T-helper 1 cell treated with Interleukin-12 subunit alpha and Interleukin-12 subunit beta and Interleukin-4 antibody, amounts not matched to agents 30 μg/mL and 1 μg/mL, for 36 hours (primary cell): ENCODE measurements around the gene SPATA13.
A peak's percentile ranks its signal among the peaks of the same experiment; 100 is the strongest.
"Not testable (repeated sequence)": the region's sequence is repeated elsewhere in the genome, so short reads cannot be mapped to it uniquely, and the experiment has no call there.

ENCODE experiments used
- H3K27ac Mint-ChIP-seq: one replicate; pipeline ENCODE4 v1.8.0; 2021; ENCODE audit warnings: mild to moderate bottlenecking, mixed read lengths
- H3K27me3 Mint-ChIP-seq: one replicate; pipeline ENCODE4 v1.8.0; 2021; ENCODE audit warnings: low read depth, mixed read lengths
- H3K36me3 Mint-ChIP-seq: one replicate; pipeline ENCODE4 v1.8.0; 2021; ENCODE audit warnings: low read depth, mixed read lengths
- H3K4me1 Mint-ChIP-seq: one replicate; pipeline ENCODE4 v1.8.0; 2021; ENCODE audit warnings: low read depth, mixed read lengths
- H3K4me3 Mint-ChIP-seq: one replicate; pipeline ENCODE4 v1.8.0; 2021; ENCODE audit warnings: mild to moderate bottlenecking, moderate library complexity, mixed read lengths
- H3K9me3 Mint-ChIP-seq: one replicate; pipeline ENCODE4 v1.8.0; 2021; ENCODE audit warnings: mixed read lengths

The SPATA13 gene

GRCh38 chr13:24160458-24161009 lies at the start of gene SPATA13:
TSS of gene SPATA13 (plus strand) at chr13:24160720. CDS start at chr13:24222930, 62,210 bp downstream.
- H3K9me3 Mint-ChIP-seq: no peaks in the 10 kb centered on the region
- peak within 1 kb of the TSS; percentile 52 for H3K27ac Mint-ChIP-seq
- H3K27me3 Mint-ChIP-seq: peaks cover 20% of the 10 kb centered on the region
- H3K4me1 Mint-ChIP-seq: peaks cover 20% of the 10 kb centered on the region
- peak within 1 kb of the TSS; percentile 89 for H3K4me3 Mint-ChIP-seq
- peaks cover 4% of the 10 kb centered on the region for H3K36me3 Mint-ChIP-seq

- no peak overlapping the region for H3K4me3 Mint-ChIP-seq
- peaks cover 24% of the 10 kb centered on the region for H3K27me3 Mint-ChIP-seq
- H3K4me1 Mint-ChIP-seq: peaks cover 4% of the 10 kb centered on the region
- H3K27ac Mint-ChIP-seq: no peak overlapping the region
- no peaks in the 10 kb centered on the region for H3K36me3 Mint-ChIP-seq
- no peaks in the 10 kb centered on the region for H3K9me3 Mint-ChIP-seq
Measured at GRCh38 chr13:24112791-24113190, 47.7 kb upstream of the SPATA13 start.

- H3K4me3 Mint-ChIP-seq: no peak overlapping the region
- peaks cover 17% of the 10 kb centered on the region for H3K27me3 Mint-ChIP-seq
- H3K9me3 Mint-ChIP-seq: no peaks in the 10 kb centered on the region
Measured at GRCh38 chr13:24115671-24116070, 44.8 kb upstream of the SPATA13 start.

GRCh38 chr13:24116131-24116530 lies 44.4 kb upstream of the SPATA13 start:
- Mint-ChIP-seq H3K4me3 (no peak overlapping the region), H3K27ac (no peak overlapping the region), H3K27me3 (peaks cover 17% of the 10 kb centered on the region), H3K9me3 (no peaks in the 10 kb centered on the region), H3K4me1 (peaks cover 13% of the 10 kb centered on the region), H3K36me3 (no peaks in the 10 kb centered on the region)

More at GRCh38 chr13:24115671-24116070, 44.8 kb upstream of the SPATA13 start:
- H3K27ac Mint-ChIP-seq: no peak overlapping the region
- no peaks in the 10 kb centered on the region for H3K36me3 Mint-ChIP-seq
- peaks cover 9% of the 10 kb centered on the region for H3K4me1 Mint-ChIP-seq

GRCh38 chr13:24118576-24118975 lies 41.9 kb upstream of the SPATA13 start:
- H3K27me3 Mint-ChIP-seq: peaks cover 11% of the 10 kb centered on the region
- peaks cover 30% of the 10 kb centered on the region for H3K4me1 Mint-ChIP-seq
- peaks cover 1% of the 10 kb centered on the region for H3K36me3 Mint-ChIP-seq
- H3K9me3 Mint-ChIP-seq: no peaks in the 10 kb centered on the region
- no peak overlapping the region for H3K4me3 Mint-ChIP-seq
- no peak overlapping the region for H3K27ac Mint-ChIP-seq

- Mint-ChIP-seq H3K4me1 (peaks cover 33% of the 10 kb centered on the region), H3K36me3 (peaks cover 1% of the 10 kb centered on the region), H3K27me3 (peaks cover 11% of the 10 kb centered on the region), H3K9me3 (no peaks in the 10 kb centered on the region), H3K27ac (no peak overlapping the region), H3K4me3 (no peak overlapping the region)
Measured at GRCh38 chr13:24119626-24120508, 40.7 kb upstream of the SPATA13 start.

GRCh38 chr13:24122045-24122444 lies 38.5 kb upstream of the SPATA13 start:
- not testable (repeated sequence) for H3K36me3 Mint-ChIP-seq, H3K4me3 Mint-ChIP-seq, H3K9me3 Mint-ChIP-seq, H3K27ac Mint-ChIP-seq
- peaks cover 12% of the 10 kb centered on the region for H3K27me3 Mint-ChIP-seq
- peaks cover 46% of the 10 kb centered on the region for H3K4me1 Mint-ChIP-seq

- H3K4me3 Mint-ChIP-seq: no peak overlapping the region
- H3K27ac Mint-ChIP-seq: no peak overlapping the region
- no peaks in the 10 kb centered on the region for H3K9me3 Mint-ChIP-seq
- peaks cover 12% of the 10 kb centered on the region for H3K27me3 Mint-ChIP-seq
- H3K36me3 Mint-ChIP-seq: peaks cover 1% of the 10 kb centered on the region
- H3K4me1 Mint-ChIP-seq: peaks cover 46% of the 10 kb centered on the region
Measured at GRCh38 chr13:24122569-24122968, 38.0 kb upstream of the SPATA13 start.

- Mint-ChIP-seq H3K4me3 (no peak overlapping the region), H3K9me3 (no peaks in the 10 kb centered on the region), H3K27ac (no peak overlapping the region), H3K4me1 (peaks cover 44% of the 10 kb centered on the region), H3K27me3 (peaks cover 12% of the 10 kb centered on the region), H3K36me3 (peaks cover 1% of the 10 kb centered on the region)
Measured at GRCh38 chr13:24123761-24124160, 36.8 kb upstream of the SPATA13 start.

- H3K27ac Mint-ChIP-seq: no peak overlapping the region
- H3K27me3 Mint-ChIP-seq: peaks cover 12% of the 10 kb centered on the region
- peaks cover 44% of the 10 kb centered on the region for H3K4me1 Mint-ChIP-seq
- H3K4me3 Mint-ChIP-seq: no peak overlapping the region
- H3K36me3 Mint-ChIP-seq: peaks cover 1% of the 10 kb centered on the region
- no peaks in the 10 kb centered on the region for H3K9me3 Mint-ChIP-seq
Measured at GRCh38 chr13:24124789-24125476, 35.6 kb upstream of the SPATA13 start.

- peaks cover 23% of the 10 kb centered on the region for H3K27me3 Mint-ChIP-seq
- no peak overlapping the region for H3K27ac Mint-ChIP-seq
- peaks cover 12% of the 10 kb centered on the region for H3K9me3 Mint-ChIP-seq
- peaks cover 37% of the 10 kb centered on the region for H3K4me1 Mint-ChIP-seq
- H3K4me3 Mint-ChIP-seq: no peak overlapping the region
- peaks cover 10% of the 10 kb centered on the region for H3K36me3 Mint-ChIP-seq
Measured at GRCh38 chr13:24127116-24127631, 33.3 kb upstream of the SPATA13 start.

GRCh38 chr13:24128112-24128511 lies 32.4 kb upstream of the SPATA13 start:
- Mint-ChIP-seq H3K9me3 (peaks cover 13% of the 10 kb centered on the region), H3K4me3 (no peak overlapping the region), H3K36me3 (peaks cover 10% of the 10 kb centered on the region), H3K27ac (no peak overlapping the region), H3K4me1 (peaks cover 32% of the 10 kb centered on the region), H3K27me3 (peaks cover 15% of the 10 kb centered on the region)

- Mint-ChIP-seq H3K36me3 (peaks cover 8% of the 10 kb centered on the region), H3K4me3 (no peak overlapping the region), H3K4me1 (peaks cover 32% of the 10 kb centered on the region), H3K27ac (no peak overlapping the region), H3K27me3 (peaks cover 15% of the 10 kb centered on the region), H3K9me3 (peaks cover 13% of the 10 kb centered on the region)
Measured at GRCh38 chr13:24128962-24129361, 31.6 kb upstream of the SPATA13 start.

GRCh38 chr13:24129914-24130774 lies 30.4 kb upstream of the SPATA13 start:
- H3K9me3 Mint-ChIP-seq: peaks cover 13% of the 10 kb centered on the region
- H3K4me1 Mint-ChIP-seq: peaks cover 24% of the 10 kb centered on the region
- peak overlapping the region; percentile 2 for H3K27ac Mint-ChIP-seq
- H3K4me3 Mint-ChIP-seq: no peak overlapping the region
- peaks cover 8% of the 10 kb centered on the region for H3K36me3 Mint-ChIP-seq
- peaks cover 15% of the 10 kb centered on the region for H3K27me3 Mint-ChIP-seq
